NT2/D1 (cell line): ENCODE data around the gene ZNF581.

Source experiments
- SUZ12 ChIP-seq: IDR thresholded peaks from 2 replicates; pipeline ENCODE4 v1.6.1; 2011; ENCODE audit not compliant: insufficient read length, insufficient read depth; ENCODE audit errors: extremely low read depth
- YY1 ChIP-seq: IDR thresholded peaks from 2 replicates; pipeline ENCODE4 v1.6.1; 2011; ENCODE audit not compliant: insufficient read length, insufficient read depth
- ZNF274 ChIP-seq: IDR thresholded peaks from 2 replicates; pipeline ENCODE4 v1.6.1; 2011; ENCODE audit warnings: mild to moderate bottlenecking, low read depth, low read length

- TF ChIP-seq SUZ12 (no peak), YY1 (no peak), ZNF274 (no peak)
Measured at GRCh38 chr19:55615543-55616394, 27.7 kb upstream of the ZNF581 start.
